H1 (cell line): ENCODE results near the gene HES5. TPM values are rescaled to one million over a fixed set of nuclear protein-coding genes. Genes with fewer than 3 reads are reported as not detected.

Experiments used
- ASH2L ChIP-seq: fragments of 200-600, 300-600 bp; sonication (generic); IDR thresholded peaks from one replicate; pipeline ENCODE4 v1.7.1; 2017; ENCODE audit warnings: low read length
- POLR2A ChIP-seq, 2 experiments: IDR thresholded peaks; 1 replicate in 1 of 2; 2 replicates in 1 of 2; pipeline ENCODE4 v1.6.1; 2011; ENCODE audit warnings: low read depth in 2 of 2, low read length in 2 of 2, mild to moderate bottlenecking in 2 of 2; ENCODE audit errors: control extremely low read depth in 1 of 2
- TCF12 ChIP-seq: IDR thresholded peaks from 2 replicates; pipeline ENCODE4 v1.6.1; 2011; ENCODE audit warnings: low read depth, mild to moderate bottlenecking, low read length
- polyA plus RNA-seq, 7 experiments: library from polyadenylated mRNA; depleted of rRNA in 3 of 7; stranded (reverse) in 5 of 7; unstranded in 2 of 7; fragments of >200 nt in 5 of 7; fragments of 200-250 nt in 2 of 7; gene quantifications; 1 replicate in 5 of 7; 2 replicates in 1 of 7; 4 replicates in 1 of 7; pipeline versions ENCODE4 v1.2.1 to v1.2.3, GENCODE V29; 2011 to 2013; ENCODE audit warnings: missing spikeins in 2 of 7, mixed read lengths in 2 of 7
- total RNA-seq: library from RNA; stranded (reverse); fragmentation: NEBNext Ultra II Directional; extraction: Animal tissue kit (Norgen Biotek cat#: 25700); gene quantifications from 2 replicates; pipeline ENCODE4 v1.2.1, GENCODE V29; 2021
- TF ChIP-seq, protein P1 (sequence below): fragments of 300-600 bp; sonication (generic); IDR thresholded peaks from 2 replicates; pipeline ENCODE4 v1.7.1; 2012; ENCODE audit warnings: low read length, moderate library complexity, mild to moderate bottlenecking, inconsistent platforms; ENCODE audit not compliant: insufficient replicate concordance

Gene HES5
- total and polyA plus RNA-seq, 2 of the 8 experiments (the other 6 are each of a cell fraction or from before 2014, with no cell fraction given) = 0.22 TPM; not detected in 1

GRCh38 chr1:2534687-2535441, 4.8 kb upstream of the HES5 start (continued):
- TF ChIP-seq, protein P1, sequence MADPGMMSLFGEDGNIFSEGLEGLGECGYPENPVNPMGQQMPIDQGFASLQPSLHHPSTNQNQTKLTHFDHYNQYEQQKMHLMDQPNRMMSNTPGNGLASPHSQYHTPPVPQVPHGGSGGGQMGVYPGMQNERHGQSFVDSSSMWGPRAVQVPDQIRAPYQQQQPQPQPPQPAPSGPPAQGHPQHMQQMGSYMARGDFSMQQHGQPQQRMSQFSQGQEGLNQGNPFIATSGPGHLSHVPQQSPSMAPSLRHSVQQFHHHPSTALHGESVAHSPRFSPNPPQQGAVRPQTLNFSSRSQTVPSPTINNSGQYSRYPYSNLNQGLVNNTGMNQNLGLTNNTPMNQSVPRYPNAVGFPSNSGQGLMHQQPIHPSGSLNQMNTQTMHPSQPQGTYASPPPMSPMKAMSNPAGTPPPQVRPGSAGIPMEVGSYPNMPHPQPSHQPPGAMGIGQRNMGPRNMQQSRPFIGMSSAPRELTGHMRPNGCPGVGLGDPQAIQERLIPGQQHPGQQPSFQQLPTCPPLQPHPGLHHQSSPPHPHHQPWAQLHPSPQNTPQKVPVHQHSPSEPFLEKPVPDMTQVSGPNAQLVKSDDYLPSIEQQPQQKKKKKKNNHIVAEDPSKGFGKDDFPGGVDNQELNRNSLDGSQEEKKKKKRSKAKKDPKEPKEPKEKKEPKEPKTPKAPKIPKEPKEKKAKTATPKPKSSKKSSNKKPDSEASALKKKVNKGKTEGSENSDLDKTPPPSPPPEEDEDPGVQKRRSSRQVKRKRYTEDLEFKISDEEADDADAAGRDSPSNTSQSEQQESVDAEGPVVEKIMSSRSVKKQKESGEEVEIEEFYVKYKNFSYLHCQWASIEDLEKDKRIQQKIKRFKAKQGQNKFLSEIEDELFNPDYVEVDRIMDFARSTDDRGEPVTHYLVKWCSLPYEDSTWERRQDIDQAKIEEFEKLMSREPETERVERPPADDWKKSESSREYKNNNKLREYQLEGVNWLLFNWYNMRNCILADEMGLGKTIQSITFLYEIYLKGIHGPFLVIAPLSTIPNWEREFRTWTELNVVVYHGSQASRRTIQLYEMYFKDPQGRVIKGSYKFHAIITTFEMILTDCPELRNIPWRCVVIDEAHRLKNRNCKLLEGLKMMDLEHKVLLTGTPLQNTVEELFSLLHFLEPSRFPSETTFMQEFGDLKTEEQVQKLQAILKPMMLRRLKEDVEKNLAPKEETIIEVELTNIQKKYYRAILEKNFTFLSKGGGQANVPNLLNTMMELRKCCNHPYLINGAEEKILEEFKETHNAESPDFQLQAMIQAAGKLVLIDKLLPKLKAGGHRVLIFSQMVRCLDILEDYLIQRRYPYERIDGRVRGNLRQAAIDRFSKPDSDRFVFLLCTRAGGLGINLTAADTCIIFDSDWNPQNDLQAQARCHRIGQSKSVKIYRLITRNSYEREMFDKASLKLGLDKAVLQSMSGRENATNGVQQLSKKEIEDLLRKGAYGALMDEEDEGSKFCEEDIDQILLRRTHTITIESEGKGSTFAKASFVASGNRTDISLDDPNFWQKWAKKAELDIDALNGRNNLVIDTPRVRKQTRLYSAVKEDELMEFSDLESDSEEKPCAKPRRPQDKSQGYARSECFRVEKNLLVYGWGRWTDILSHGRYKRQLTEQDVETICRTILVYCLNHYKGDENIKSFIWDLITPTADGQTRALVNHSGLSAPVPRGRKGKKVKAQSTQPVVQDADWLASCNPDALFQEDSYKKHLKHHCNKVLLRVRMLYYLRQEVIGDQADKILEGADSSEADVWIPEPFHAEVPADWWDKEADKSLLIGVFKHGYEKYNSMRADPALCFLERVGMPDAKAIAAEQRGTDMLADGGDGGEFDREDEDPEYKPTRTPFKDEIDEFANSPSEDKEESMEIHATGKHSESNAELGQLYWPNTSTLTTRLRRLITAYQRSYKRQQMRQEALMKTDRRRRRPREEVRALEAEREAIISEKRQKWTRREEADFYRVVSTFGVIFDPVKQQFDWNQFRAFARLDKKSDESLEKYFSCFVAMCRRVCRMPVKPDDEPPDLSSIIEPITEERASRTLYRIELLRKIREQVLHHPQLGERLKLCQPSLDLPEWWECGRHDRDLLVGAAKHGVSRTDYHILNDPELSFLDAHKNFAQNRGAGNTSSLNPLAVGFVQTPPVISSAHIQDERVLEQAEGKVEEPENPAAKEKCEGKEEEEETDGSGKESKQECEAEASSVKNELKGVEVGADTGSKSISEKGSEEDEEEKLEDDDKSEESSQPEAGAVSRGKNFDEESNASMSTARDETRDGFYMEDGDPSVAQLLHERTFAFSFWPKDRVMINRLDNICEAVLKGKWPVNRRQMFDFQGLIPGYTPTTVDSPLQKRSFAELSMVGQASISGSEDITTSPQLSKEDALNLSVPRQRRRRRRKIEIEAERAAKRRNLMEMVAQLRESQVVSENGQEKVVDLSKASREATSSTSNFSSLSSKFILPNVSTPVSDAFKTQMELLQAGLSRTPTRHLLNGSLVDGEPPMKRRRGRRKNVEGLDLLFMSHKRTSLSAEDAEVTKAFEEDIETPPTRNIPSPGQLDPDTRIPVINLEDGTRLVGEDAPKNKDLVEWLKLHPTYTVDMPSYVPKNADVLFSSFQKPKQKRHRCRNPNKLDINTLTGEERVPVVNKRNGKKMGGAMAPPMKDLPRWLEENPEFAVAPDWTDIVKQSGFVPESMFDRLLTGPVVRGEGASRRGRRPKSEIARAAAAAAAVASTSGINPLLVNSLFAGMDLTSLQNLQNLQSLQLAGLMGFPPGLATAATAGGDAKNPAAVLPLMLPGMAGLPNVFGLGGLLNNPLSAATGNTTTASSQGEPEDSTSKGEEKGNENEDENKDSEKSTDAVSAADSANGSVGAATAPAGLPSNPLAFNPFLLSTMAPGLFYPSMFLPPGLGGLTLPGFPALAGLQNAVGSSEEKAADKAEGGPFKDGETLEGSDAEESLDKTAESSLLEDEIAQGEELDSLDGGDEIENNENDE = no peak
- TF ChIP-seq POLR2A (IDR thresholded peaks at IDR 0.05; ENCODE audit: control extremely low read depth in 1 of 2, low read depth in 2 of 2, low read length in 2 of 2) (no peak), TCF12 (no peak), ASH2L (no peak)
